ENCODE results near the gene DLGAP4.

DNA sequence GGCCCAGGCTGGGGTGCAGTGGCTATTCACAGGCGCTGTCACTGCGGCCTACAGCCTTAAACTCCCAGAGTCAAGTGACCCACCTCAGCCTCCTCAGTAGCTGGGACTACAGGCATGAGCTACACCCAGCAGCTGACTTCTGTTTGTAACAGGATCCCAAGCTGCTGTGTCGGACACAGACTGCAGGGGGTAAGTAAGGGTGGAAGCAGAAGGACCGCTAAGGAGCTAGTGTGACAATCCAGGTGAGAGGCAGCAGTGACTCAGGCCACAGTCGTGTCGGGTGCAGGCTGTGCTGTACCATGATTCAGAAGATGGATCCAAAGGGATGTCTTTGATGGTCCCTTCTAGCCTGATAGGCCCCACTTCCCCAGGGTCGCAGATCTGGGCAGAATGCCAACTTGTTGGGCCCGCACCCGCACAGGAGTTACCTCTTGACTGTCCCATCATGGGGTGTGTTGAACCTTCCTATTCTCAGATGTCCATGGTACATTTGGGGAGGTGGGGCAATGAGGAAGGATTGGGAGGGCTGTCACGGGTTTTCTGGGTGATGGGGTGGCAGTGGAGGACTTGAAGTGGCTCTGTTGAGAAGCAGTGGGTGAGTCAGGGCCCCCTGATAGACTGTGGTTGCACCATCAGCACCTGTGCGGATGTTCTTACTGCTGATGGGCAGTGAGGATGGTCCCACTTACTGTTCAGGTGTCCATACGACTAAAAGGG lies 44.6 kb upstream of the DLGAP4 start:
- TF ChIP-seq, protein P1, sequence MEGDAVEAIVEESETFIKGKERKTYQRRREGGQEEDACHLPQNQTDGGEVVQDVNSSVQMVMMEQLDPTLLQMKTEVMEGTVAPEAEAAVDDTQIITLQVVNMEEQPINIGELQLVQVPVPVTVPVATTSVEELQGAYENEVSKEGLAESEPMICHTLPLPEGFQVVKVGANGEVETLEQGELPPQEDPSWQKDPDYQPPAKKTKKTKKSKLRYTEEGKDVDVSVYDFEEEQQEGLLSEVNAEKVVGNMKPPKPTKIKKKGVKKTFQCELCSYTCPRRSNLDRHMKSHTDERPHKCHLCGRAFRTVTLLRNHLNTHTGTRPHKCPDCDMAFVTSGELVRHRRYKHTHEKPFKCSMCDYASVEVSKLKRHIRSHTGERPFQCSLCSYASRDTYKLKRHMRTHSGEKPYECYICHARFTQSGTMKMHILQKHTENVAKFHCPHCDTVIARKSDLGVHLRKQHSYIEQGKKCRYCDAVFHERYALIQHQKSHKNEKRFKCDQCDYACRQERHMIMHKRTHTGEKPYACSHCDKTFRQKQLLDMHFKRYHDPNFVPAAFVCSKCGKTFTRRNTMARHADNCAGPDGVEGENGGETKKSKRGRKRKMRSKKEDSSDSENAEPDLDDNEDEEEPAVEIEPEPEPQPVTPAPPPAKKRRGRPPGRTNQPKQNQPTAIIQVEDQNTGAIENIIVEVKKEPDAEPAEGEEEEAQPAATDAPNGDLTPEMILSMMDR (IDR thresholded peaks at IDR 0.05; ENCODE audit: insufficient read depth, low read length) = no peak
- TF ChIP-seq, protein P2, sequence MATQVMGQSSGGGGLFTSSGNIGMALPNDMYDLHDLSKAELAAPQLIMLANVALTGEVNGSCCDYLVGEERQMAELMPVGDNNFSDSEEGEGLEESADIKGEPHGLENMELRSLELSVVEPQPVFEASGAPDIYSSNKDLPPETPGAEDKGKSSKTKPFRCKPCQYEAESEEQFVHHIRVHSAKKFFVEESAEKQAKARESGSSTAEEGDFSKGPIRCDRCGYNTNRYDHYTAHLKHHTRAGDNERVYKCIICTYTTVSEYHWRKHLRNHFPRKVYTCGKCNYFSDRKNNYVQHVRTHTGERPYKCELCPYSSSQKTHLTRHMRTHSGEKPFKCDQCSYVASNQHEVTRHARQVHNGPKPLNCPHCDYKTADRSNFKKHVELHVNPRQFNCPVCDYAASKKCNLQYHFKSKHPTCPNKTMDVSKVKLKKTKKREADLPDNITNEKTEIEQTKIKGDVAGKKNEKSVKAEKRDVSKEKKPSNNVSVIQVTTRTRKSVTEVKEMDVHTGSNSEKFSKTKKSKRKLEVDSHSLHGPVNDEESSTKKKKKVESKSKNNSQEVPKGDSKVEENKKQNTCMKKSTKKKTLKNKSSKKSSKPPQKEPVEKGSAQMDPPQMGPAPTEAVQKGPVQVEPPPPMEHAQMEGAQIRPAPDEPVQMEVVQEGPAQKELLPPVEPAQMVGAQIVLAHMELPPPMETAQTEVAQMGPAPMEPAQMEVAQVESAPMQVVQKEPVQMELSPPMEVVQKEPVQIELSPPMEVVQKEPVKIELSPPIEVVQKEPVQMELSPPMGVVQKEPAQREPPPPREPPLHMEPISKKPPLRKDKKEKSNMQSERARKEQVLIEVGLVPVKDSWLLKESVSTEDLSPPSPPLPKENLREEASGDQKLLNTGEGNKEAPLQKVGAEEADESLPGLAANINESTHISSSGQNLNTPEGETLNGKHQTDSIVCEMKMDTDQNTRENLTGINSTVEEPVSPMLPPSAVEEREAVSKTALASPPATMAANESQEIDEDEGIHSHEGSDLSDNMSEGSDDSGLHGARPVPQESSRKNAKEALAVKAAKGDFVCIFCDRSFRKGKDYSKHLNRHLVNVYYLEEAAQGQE (IDR thresholded peaks at IDR 0.05; ENCODE audit: insufficient replicate concordance, low read depth) = no peak
- TF ChIP-seq POLR2AphosphoS5 (IDR thresholded peaks at IDR 0.05; ENCODE audit: low read depth) (no peak), GABPA (IDR thresholded peaks at IDR 0.05; ENCODE audit: low read depth) (no peak), SPI1 (IDR thresholded peaks at IDR 0.05; ENCODE audit: borderline replicate concordance, low read depth) (no peak)
